Measurements from ENCODE around the gene DISP2.

Gene DISP2

DNA sequence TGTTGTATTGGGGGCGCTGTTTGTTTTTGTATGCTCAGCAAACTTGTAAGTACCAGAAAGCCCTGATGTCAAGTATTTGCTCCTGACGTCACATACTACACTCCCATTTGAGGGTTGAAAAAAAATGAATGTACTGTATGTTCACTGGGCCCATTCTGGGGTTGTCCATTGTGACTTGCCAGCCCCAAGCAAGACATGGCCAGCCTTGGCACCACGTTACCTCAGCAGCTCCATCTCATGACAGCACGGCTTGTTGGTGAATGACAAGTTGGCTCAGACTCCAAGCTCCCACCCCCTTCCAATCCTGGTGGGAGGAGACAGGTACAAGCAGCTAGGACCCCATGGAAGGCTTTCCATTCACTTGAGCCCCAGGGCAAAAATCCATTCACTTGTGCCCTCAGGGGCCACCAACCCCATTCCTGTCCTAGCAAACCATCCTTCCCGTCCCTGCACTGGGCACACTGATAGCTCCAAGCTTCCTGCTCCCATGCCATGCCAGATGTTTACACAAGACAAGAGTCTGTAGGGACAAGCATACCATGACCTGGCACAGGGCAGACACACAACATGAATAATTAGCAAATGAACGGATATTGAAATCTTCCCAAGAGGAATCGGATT, 5.6 kb upstream of the DISP2 start:
- H3K4me3 ChIP-seq (ENCODE audit: low read depth, low read length): no peak overlapping the region
- no peak for DNase-seq (ENCODE audit: low read depth)
- TF ChIP-seq, protein P1, sequence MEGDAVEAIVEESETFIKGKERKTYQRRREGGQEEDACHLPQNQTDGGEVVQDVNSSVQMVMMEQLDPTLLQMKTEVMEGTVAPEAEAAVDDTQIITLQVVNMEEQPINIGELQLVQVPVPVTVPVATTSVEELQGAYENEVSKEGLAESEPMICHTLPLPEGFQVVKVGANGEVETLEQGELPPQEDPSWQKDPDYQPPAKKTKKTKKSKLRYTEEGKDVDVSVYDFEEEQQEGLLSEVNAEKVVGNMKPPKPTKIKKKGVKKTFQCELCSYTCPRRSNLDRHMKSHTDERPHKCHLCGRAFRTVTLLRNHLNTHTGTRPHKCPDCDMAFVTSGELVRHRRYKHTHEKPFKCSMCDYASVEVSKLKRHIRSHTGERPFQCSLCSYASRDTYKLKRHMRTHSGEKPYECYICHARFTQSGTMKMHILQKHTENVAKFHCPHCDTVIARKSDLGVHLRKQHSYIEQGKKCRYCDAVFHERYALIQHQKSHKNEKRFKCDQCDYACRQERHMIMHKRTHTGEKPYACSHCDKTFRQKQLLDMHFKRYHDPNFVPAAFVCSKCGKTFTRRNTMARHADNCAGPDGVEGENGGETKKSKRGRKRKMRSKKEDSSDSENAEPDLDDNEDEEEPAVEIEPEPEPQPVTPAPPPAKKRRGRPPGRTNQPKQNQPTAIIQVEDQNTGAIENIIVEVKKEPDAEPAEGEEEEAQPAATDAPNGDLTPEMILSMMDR (IDR thresholded peaks at IDR 0.05; ENCODE audit: low read depth, low read length, missing control alignments): no peak
- in situ Hi-C loops (cut with HindIII; ENCODE audit: low sequenced_read_pairs): no loop called here

- in situ Hi-C loops (cut with HindIII; ENCODE audit: low sequenced_read_pairs): no loop called here
- TF ChIP-seq, protein P1 (IDR thresholded peaks at IDR 0.05; ENCODE audit: low read depth, low read length, missing control alignments): no peak
- no peak for DNase-seq (ENCODE audit: low read depth)
- H3K4me3 ChIP-seq (ENCODE audit: low read depth, low read length): no peak overlapping the region
Observed at GRCh38 chr15:40353697-40354096, 4.3 kb upstream of the DISP2 start.

DNA sequence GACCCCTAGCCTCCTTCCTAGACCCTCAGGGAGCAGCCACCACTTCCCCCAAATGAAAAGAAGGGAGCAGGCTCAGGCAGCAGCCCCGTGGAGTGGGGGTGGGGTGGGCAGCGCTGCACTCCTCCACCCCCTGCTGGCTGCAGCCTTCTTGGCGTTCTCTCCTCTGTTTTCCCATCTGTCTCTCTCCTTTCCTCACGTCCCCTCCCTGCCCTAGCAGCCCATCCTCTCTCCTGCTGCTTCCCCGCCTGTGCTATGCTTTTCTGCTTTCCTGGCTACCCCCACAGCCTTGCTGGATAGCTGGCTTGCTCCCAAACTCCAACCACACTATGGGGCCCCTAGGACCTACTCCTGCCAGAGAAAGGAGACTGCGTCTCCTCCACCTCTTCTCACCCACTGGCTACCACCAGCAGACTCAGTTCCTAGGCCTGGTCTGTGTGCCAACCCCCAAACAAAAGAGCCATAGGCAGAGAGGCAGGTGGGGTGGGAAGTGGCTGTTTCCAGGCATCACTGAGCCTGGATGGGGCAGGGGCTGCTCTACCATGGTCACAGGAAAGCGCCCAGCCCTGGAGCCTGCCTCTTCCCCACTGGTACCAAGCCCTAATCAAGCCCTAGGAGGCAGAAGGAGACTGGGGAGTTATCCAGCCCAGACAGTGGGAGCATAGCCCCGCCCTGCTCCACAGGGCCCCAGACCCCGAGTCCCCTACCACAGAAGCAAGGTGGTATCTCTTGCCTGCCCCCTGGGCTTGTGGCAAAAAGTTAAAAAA, 3.4 kb upstream of the DISP2 start:
- TF ChIP-seq, protein P1 (IDR thresholded peaks at IDR 0.05; ENCODE audit: low read depth, low read length, missing control alignments): peak; percentile 42
- DNase-seq (ENCODE audit: low read depth): no peak
- no peak overlapping the region for H3K4me3 ChIP-seq (ENCODE audit: low read depth, low read length)
- in situ Hi-C loops (cut with HindIII; ENCODE audit: low sequenced_read_pairs): no loop called here

GRCh38 chr15:40355976-40356585, 1.9 kb upstream of the DISP2 start:
- no peak overlapping the region for H3K4me3 ChIP-seq (ENCODE audit: low read depth, low read length)
- DNase-seq (ENCODE audit: low read depth): no peak
- in situ Hi-C loops (cut with HindIII; ENCODE audit: low sequenced_read_pairs): no loop called here
- TF ChIP-seq, protein P1 (IDR thresholded peaks at IDR 0.05; ENCODE audit: low read depth, low read length, missing control alignments): no peak

DNA sequence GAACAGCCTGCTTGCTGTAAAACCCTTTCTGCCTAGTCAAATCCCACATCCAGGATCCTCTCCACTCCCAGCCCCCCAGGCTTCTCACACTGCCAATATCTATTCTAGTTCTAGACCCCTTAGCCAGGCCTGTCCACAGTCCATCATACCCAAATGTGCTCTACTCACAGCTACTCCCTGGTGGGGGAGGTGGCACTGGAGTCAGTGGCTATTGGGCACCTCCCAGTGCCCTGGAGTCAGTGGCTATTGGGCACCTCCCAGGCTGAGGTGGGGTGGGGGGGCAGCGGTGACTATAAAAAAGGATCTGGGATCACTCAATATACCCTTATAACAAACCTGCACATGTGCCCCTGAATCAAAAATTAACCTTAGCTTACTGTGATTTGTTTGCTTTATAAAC, 773 bp upstream of the DISP2 start:
- in situ Hi-C loops (cut with HindIII; ENCODE audit: low sequenced_read_pairs): no loop called here
- H3K4me3 ChIP-seq (ENCODE audit: low read depth, low read length): no peak overlapping the region
- DNase-seq (ENCODE audit: low read depth): no peak
- TF ChIP-seq, protein P1 (IDR thresholded peaks at IDR 0.05; ENCODE audit: low read depth, low read length, missing control alignments): no peak

DNA sequence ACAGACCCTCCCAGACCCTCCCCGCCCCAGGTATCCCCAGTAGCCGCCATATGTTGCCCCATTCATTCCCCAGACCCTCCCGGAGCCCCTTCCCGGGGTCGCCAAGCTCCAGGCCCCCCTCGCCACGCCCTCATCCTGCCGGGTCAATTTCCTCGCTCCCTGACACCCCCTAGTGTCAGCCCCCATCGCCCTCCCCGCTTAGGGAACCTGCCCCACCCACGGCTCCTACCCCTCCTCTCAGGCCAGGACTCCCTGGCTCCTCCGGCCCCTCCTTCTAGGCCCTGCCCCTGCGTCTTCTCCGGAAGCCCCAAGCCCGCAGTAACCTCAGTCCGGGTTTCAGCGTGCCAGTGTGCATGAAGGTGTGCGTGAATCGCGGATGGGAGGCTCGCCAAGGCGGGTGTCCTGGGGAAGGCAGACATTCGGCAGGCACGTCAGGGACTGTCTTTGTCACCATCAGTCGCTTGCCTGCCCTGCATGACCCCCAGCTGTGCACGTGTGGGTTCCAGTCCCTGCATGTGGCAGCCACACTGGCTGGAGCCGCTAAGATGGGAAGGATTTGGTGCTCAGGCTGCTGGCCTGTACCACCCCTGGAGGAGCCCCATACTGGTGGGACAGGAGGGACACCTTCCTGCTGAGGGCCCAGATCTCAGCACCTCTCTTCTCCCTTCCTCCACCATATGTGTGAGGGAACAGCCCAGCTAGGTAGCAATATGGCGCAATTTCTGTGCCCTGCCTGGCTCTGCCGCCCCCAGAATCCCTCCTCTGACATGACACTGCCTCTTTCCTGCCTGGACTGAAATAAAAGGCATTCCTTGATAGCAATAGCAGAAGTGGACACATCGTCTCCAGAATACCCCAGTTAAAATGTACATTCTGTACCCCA, 693 bp downstream of the DISP2 start:
- in situ Hi-C loops (cut with HindIII; ENCODE audit: low sequenced_read_pairs): no loop called here
- TF ChIP-seq, protein P1 (IDR thresholded peaks at IDR 0.05; ENCODE audit: low read depth, low read length, missing control alignments): peak; percentile 4
- peak overlapping the region; percentile 50 for H3K4me3 ChIP-seq (ENCODE audit: low read depth, low read length)
- no peak for DNase-seq (ENCODE audit: low read depth)
